ENCODE data around the gene USP6NL. TPM values are rescaled to one million over a fixed set of nuclear protein-coding genes. Genes with fewer than 3 reads are reported as not detected.

The USP6NL gene
- total RNA-seq, 1 donor from 2014 or later = 11.3 TPM

GRCh38 chr10:11553773-11554381, 57.6 kb downstream of the USP6NL start:
- DNase-seq (ENCODE audit: low spot score) = no peak

- peak; percentile 86 for DNase-seq (ENCODE audit: low spot score)
These were observed 59.4 kb downstream of the USP6NL start for GRCh38 chr10:11551916-11552602.

- no peak for DNase-seq (ENCODE audit: low spot score)
These were observed 60.3 kb downstream of the USP6NL start for GRCh38 chr10:11551104-11551503.

- no peak for DNase-seq (ENCODE audit: low spot score)
These were observed 62.7 kb downstream of the USP6NL start for GRCh38 chr10:11548768-11549099.

GRCh38 chr10:11548065-11548767, 63.2 kb downstream of the USP6NL start:
- no peak for DNase-seq (ENCODE audit: low spot score)

- DNase-seq (ENCODE audit: low spot score) = no peak
These were observed 64.9 kb downstream of the USP6NL start for GRCh38 chr10:11546581-11546980.

- DNase-seq (ENCODE audit: low spot score) = no peak
These were observed 70.2 kb downstream of the USP6NL start for GRCh38 chr10:11541296-11541695.

- no peak for DNase-seq (ENCODE audit: low spot score)
These were observed 72.1 kb downstream of the USP6NL start for GRCh38 chr10:11539191-11539868.

GRCh38 chr10:11538834-11539190, 72.6 kb downstream of the USP6NL start:
- no peak for DNase-seq (ENCODE audit: low spot score)

GRCh38 chr10:11536228-11536627, 75.2 kb downstream of the USP6NL start:
- DNase-seq (ENCODE audit: low spot score) = no peak

GRCh38 chr10:11535346-11535959, 76.0 kb downstream of the USP6NL start:
- DNase-seq (ENCODE audit: low spot score) = no peak

- no peak for DNase-seq (ENCODE audit: low spot score)
These were observed 78.1 kb downstream of the USP6NL start for GRCh38 chr10:11533328-11533781.

- DNase-seq (ENCODE audit: low spot score) = no peak
These were observed 79.1 kb downstream of the USP6NL start for GRCh38 chr10:11532306-11532705.

- no peak for DNase-seq (ENCODE audit: low spot score)
These were observed 80.6 kb downstream of the USP6NL start for GRCh38 chr10:11530806-11531205.

- no peak for DNase-seq (ENCODE audit: low spot score)
These were observed 82.1 kb downstream of the USP6NL start for GRCh38 chr10:11529276-11529903.

GRCh38 chr10:11528286-11528685, 83.2 kb downstream of the USP6NL start:
- DNase-seq (ENCODE audit: low spot score) = no peak

- no peak for DNase-seq (ENCODE audit: low spot score)
These were observed 83.7 kb downstream of the USP6NL start for GRCh38 chr10:11527691-11528255.

GRCh38 chr10:11527068-11527467, 84.4 kb downstream of the USP6NL start:
- no peak for DNase-seq (ENCODE audit: low spot score)

GRCh38 chr10:11525503-11525902, 85.9 kb downstream of the USP6NL start:
- peak; percentile 40 for DNase-seq (ENCODE audit: low spot score)

GRCh38 chr10:11522821-11523245, 88.6 kb downstream of the USP6NL start:
- no peak for DNase-seq (ENCODE audit: low spot score)

GRCh38 chr10:11521860-11522259, 89.6 kb downstream of the USP6NL start:
- DNase-seq (ENCODE audit: low spot score) = no peak
